ENCODE results near the gene ANKRD33B. TPM values are rescaled to one million over a fixed set of nuclear protein-coding genes. Genes with fewer than 3 reads are reported as not detected.

Gene ANKRD33B
- total RNA-seq, 1 donor = 2.6 TPM

DNA sequence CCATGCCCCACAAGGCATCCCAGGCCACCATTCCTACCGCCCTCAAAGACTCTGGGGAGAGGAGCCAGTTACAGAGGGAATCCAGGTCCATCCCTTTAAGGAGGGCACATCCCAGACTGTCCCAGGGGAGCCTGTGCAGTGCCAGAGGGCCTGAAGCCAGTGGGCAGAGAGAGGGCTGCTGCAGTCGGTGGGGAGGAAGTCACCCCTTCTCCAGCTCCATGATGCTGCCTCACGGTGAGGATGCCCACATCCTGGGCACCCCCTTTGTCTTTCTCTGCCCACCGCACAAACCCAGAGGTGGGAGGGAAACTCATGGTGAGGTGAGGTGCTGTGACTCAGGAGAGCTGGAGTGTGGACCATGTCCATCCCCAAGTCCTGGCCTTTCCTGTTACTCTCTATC is 26.2 kb upstream of the ANKRD33B start:
- no peak for DNase-seq (ENCODE audit: low read depth)
- no peak overlapping the region for H3K4me3 ChIP-seq (ENCODE audit: low read depth, low read length)
- TF ChIP-seq CTCF (IDR thresholded peaks at IDR 0.05; ENCODE audit: insufficient read depth, low read depth, low read length) = no peak

- TF ChIP-seq CTCF (IDR thresholded peaks at IDR 0.05; ENCODE audit: insufficient read depth, low read depth, low read length) = no peak
- no peak overlapping the region for H3K4me3 ChIP-seq (ENCODE audit: low read depth, low read length)
- DNase-seq (ENCODE audit: low read depth) = no peak
Observed at GRCh38 chr5:10538103-10538788, 25.6 kb upstream of the ANKRD33B start.

DNA sequence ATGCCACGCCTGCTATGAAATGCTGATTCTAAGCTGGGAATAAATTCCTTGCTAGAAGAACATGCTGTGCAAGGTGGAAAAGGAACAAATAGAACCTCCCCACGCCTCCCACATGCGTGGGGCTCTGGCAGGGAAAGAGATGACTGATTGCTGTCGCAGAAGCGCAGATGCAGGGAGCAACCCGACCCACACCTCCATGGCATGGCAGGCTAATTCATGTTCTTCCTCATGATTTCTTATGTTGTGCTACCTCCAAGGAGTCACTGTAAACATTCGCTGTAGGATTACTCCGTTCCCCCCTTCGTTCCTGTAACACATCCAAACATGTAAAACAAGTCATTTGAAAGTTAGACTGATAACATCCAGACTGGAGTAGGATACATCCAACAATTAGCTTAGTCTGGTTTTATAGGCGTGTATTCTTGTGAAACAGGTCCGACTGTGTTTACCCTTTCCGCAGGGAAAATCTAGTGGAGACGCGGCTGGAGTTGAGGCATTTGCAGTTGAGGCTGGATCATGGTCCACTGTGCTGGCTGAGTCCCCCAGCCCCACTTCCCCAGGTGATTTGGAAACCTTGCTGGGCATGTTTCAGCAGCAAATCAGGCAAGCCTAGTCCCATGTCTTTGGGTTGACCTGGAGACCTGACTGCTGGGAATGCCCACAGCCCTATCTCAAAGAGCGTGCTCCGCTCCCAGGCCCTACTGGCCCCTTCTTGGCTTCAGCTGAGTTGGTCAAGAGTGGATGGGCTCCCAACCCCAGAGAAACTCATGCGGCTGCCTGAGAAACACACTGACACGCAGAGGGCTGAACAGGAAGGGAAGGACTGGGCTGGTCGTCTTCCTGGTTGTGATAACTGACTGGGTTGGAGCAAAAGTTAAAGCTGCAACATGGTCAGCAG is 24.8 kb upstream of the ANKRD33B start:
- DNase-seq (ENCODE audit: low read depth) = peak; percentile 67
- no peak for TF ChIP-seq CTCF (IDR thresholded peaks at IDR 0.05; ENCODE audit: insufficient read depth, low read depth, low read length)
- H3K4me3 ChIP-seq (ENCODE audit: low read depth, low read length) = no peak overlapping the region

DNA sequence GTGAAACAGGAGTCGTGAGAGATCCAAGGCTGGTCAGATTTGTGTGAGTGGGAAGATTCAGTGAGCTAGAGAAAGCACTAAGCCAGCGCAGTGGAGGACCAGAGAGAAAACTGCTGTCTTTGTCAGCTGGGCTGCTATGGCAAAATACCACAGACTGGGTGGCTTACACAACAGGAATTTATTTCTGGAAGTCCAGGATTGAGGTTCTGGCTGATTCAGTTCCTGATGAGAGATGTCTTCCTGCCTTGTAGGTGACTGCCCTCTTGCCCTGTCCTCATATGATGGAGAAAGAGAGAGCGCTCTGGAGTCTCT is 24.2 kb upstream of the ANKRD33B start:
- DNase-seq (ENCODE audit: low read depth) = no peak
- H3K4me3 ChIP-seq (ENCODE audit: low read depth, low read length) = no peak overlapping the region
- no peak for TF ChIP-seq CTCF (IDR thresholded peaks at IDR 0.05; ENCODE audit: insufficient read depth, low read depth, low read length)

DNA sequence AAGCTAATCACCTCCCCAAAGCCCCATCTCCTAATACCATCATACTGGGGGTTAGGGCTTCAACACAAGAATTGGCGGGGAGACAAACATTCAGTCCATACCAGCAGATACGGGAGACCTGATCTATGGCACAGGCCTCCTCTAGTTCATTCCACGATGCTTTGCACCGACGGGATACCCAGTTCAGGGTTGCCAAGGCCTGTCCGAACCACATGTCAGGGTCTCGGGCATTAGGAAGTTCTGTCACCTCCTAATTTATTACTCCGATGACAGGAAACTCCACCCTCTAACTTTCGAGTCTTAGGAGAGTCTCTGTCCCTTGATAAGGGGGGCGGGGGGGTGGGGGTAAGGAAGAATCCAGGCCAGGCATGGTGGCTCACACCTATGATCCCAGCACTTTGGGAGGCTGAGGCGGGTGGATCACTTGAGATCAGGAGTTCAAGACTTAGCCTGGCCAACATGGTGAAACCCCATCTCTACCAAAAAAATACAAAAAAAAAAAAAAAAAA is 23.8 kb upstream of the ANKRD33B start:
- TF ChIP-seq CTCF (IDR thresholded peaks at IDR 0.05; ENCODE audit: insufficient read depth, low read depth, low read length) = no peak
- H3K4me3 ChIP-seq (ENCODE audit: low read depth, low read length) = no peak overlapping the region
- DNase-seq (ENCODE audit: low read depth) = no peak

- no peak for TF ChIP-seq CTCF (IDR thresholded peaks at IDR 0.05; ENCODE audit: insufficient read depth, low read depth, low read length)
Observed at GRCh38 chr5:10540951-10541646, 22.8 kb upstream of the ANKRD33B start.

More at GRCh38 chr5:10540951-10541646, 22.8 kb upstream of the ANKRD33B start:
- DNase-seq (ENCODE audit: low read depth) = no peak
- H3K4me3 ChIP-seq (ENCODE audit: low read depth, low read length) = no peak overlapping the region

Data from fibroblast of villous mesenchyme (primary cell).